Lung microvascular endothelial cell (primary cell): ENCODE data around the gene C11orf86. TPM values are rescaled to one million over a fixed set of nuclear protein-coding genes. Genes with fewer than 3 reads are reported as not detected.
A peak's percentile ranks its signal among the peaks of the same experiment; 100 is the strongest.
"Not testable (repeated sequence)": the region's sequence is repeated elsewhere in the genome, so short reads cannot be mapped to it uniquely, and the experiment has no call there.

ENCODE experiments used
- DNase-seq, 2 donors: peaks; one replicate each; pipeline versions ENCODE4 v3.0.0 to v3.0.0-alpha.2; 2010; ENCODE audit warnings: low read depth in 2 of 2
- total RNA-seq: library from RNA; depleted of rRNA; stranded (reverse); fragments of >200 nt; gene quantifications from 2 replicates; pipeline ENCODE4 v1.2.1, GENCODE V29; 2014

Gene C11orf86
- total RNA-seq, 1 donor from 2014 or later = not detected

DNA sequence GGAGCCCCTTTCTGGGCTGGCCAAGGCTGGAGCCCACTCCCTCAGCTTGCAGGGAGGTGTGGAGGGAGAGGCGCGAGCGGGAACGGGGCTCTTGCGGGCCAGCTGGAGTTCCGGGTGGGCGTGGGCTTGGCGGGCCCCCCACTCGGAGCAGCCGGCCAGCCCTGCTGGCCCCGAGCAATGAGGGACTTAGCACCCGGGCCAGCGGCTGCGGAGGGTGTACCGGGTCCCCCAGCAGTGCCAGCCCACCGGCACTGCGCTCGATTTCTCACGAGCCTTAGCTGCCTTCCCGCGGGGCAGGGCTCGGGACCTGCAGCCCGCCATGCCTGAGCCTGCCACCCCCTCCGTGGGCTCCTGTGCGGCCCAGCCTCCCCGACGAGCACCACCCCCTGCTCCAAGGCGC, 13.6 kb downstream of the C11orf86 start:
- not testable (repeated sequence) for DNase-seq

DNA sequence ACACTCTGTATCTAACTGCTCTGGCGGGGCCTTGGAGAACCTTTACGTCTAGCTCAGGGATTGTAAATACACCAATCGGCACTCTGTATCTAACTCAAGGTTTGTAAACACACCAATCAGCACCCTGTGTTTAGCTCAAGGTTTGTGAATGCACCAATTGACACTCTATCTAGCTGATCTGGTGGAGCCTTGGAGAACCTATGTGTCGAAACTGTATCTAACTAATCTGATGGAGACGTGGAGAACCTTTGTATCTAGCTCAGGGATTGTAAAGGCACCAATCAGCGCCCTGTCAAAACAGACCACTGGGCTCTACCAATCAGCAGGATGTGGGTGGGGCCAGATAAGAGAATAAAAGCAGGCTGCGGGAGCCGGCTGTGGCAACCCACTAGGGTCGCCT, 14.3 kb downstream of the C11orf86 start:
- DNase-seq = not testable (repeated sequence)

DNA sequence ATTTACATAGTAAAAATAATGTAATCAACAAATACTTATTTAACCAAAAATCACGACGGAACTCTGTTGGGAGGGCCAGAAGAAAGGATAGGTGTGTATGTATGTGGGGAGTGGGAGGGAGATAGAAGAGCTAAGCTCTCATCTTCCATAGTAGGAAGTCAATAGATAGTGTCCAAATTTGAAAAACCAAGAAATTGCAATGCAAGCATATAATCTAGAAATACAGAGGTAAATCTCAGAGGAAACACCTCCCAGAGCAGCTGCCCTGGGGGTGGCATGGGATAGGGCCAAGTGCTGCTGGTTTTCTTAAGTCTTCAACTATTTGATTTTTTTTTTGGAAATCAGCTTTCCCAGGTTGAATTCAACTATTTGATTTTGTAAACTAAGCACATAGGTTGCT, 16.9 kb downstream of the C11orf86 start:
- no peak for DNase-seq

DNA sequence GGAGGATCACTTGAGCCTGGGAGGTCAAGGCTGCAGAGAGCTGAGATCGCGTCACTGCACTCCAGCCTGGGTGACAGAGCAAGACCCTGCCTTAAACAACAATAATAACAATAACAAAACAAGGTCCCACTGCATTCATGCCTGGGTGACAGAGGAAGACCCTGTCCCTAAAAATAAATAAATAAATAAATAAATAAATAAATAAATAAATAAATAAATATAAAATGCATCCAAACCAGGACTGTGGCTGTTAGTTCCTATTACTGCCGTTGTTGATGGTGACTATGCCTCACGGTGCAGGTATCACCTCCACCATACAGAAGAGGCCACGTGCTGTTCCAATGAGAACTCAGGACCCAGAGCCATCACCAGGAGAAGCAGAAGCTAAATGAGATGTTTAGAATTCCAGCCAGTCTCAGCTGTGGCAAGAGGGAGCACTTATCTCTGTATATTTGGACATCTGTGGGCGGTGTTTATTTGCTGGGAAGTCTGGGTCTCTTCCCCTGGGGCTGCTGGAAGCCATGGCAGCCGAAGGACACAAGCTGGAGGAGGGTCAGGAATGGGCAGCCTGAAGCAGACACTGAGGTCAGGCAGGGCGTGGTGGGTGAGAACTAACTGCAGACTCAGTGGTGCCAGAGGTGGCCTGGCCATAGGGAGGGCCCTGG, 21.6 kb downstream of the C11orf86 start:
- no peak for DNase-seq

DNA sequence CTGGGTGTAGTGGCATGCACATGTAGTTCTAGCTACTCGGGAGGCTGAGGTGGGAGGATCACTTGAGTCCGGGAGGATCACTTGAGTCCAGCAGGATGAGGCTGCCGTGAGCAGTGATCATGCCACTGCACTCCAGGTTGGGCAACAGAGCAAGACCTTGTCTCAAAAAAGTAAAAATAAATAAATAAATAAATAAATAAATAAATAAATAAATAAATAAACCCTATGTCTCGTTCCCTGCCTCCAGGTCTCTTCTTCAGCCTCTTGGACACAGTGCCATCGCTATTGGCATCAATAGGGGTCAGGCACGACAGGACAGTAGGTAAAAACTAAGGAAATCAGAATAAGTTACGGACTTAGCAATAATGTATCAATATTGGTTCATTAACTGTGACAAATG, 24.5 kb downstream of the C11orf86 start:
- DNase-seq = no peak

DNA sequence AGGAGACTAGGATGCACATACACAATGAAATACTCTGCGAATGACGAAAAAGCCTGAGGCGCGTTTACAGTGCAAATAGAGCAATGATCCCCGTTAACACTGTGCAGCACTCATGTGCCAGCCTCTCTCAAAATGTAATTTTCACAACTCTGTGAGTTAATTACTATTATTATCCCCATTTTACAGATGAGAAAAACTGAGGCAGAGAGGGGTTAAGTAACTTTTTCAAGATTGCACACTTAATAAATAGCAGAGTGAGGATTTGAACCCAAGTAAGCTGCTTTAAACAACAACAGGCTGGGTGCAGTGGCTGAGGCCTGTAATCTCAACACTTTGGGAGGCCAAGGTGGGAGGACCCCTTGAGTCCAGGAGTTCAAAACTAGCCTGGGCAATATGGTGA, 26.2 kb downstream of the C11orf86 start:
- DNase-seq = no peak

DNA sequence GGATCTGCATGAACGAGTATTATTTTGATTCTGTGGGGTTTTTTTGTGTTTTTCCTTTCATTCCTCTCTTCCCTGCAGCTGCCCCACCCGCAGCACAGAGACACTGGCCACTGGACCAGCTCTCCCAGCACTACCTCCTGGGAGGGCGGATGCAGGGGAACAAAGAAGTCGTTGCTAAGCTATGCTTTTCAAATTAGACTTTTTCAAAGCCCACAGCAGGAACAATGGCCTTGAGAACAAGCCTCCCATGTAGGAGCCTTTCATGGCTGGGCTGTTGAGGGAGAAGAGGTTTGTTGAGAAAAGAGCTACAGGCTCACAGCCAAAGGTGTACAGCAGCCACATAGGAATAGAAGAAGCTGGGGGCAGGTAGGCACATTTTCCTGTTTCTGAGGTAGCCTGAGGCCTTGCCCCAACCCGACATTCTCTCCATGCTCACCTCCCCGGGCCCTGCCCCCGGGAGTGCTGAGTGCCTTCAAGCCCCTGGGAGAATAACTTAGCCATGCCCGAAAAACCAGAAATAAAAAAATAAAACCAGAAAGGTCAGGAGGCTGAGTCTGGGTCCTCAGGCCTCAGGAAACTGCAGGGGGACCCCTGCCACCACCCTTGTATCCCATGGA, 27.3 kb downstream of the C11orf86 start:
- no peak for DNase-seq

DNA sequence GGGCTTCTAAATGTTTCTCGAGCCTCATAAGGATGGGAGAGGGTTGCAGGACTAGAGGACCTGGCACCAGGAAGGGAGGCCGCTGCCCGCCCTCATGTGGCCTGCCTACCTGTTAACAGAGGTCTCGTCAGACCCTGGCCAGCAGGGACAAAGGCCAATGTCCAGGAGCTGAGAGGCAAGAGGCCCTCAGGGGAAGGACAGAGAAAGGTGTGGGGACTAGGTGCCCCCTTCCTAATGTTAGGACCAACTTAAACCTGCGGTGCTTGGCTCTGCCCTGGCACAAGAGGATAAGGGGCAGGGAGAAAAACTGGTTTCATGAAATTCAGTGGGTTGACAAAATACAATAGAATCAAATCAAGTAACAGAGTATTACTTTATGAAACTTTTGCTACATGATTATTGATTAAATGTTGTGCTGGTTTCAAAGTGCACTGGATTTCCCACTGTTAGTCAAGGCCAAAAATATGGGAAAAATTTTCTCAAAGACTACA, 27.9 kb downstream of the C11orf86 start:
- no peak for DNase-seq

DNA sequence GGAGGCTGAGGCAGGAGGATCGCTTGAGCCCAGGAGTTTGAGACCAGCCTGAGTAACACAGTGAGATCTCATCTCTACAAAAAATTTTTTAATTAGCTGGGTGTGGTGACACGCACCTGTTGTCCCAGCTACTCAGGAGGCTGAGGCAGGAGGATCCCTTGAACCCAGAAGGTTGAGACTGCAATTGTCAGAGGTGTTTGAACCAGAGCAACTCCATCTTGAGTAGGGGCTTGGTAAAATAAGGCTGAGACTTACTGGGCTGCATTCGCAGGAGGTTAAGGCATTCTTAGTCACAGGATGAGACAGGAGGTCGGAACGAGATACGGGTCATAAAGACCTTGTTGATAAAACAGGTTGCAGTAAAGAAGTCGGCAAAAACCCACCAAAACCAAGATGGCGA, 30.1 kb downstream of the C11orf86 start:
- DNase-seq = not testable (repeated sequence)

DNA sequence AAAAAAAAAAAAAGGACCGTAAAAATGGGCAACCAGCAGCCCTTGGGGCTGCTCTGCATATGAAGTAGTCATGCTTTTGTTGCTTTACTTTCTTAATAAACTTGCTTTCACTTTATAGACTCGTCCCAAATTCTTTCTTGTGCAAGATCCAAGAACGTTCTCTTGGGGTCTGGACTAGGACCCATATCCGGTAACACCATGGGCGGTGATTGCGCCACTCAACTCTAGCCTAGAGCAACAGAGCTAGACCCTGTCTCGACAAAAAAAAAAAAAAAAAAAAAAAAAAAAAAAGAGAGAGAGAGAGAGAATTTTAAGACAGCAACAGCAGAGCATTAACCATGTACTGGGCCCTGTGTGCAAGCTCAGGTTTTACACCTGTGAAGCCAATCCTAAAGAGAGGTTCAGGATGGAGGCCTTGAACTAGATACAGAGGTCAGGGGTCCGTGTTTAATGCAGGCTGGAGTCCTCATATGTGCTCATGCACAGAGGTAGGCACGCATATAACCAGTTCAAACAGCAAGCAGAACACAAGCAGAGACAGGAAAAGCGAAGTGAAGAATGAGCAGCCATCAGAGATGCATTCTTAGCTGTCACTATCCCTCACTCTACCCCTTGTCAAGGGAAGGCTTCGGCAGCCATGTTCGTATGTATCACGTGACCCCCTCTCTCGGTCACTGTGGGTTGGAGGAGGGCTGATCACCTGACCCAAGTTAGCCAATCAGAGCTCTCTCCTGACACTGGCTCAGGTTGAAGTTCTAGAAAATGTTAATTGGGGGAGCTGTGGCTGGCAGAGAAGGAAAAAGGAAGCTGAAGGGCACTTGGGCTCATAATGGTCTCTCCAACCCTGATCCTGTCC, 31.2 kb downstream of the C11orf86 start:
- DNase-seq = peak; percentile 12 to 15

DNA sequence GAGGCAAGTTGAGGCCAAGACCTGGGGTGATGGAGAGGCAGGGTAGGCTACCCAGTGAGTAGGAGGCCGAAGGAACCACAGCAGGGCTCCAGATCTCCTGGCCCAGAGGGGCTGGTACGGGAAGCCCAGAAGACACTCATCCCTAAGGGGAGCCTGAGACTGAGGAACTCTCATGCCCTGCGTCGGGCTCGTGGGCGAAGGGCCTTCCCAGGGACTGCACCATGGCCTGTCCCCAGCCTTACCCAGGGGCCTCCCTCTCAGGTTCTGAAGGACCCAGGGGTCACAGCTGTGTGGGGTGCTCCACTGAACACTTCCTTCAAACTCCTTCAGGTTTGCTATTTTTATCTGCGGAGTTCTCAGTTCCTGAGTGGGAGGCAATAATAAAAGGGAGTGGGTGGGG, 32.0 kb downstream of the C11orf86 start:
- no peak for DNase-seq

DNA sequence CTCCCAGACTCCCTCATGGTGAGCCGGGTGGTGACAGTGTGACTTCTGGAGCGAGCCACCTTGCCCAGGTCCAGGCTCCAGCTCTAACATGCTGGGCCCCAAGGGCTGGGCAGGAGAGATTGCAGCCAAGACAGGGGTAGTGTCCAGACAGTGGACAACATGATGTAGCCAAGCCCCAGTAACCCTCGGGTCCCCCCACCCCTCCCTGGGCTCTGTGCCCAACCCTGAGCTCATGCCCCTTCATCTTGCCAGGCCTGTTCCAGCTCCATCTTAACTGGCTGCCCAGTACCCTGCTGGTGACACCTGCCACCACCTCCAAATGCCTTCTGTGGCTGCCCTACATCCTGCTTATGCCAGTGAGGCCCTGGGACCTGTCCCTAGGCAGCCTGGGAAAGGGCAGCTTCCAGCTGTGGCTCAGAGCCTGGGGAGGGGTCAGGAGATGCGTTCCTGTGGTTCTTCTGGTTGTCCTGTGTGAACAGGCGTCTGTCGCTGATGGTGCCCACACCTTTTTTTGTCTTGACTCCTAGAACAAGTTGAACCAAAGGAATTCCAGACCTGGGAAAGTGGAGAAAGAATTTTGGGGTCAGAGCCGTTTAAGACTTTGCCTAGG, 35.3 kb downstream of the C11orf86 start:
- no peak for DNase-seq

DNA sequence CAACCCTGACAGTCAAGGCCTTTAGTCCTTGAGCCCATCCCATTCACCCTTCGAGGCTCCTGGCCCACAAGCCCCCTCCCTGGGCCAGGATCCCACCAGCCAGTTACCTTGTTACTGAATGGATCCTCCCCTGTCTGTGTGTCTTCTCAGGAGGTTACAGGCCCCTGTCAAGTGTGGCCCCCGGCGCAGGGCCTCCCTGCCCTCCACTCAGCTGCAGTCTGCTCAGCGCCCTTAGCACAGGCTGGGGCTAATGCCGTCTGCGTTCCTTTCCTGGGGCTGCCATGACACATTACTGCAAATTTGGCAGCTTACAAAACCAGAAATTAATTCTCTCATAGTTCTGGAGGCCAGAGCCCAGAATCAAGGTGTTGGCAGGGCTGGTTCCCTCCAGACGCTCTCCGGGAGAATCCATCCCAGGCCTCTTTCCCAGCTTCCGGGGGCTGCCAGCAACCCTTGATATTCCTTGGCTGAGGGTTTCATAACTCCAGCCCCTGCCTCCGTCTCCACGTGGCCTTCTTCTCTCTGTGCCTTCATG, 38.5 kb downstream of the C11orf86 start:
- DNase-seq = no peak

DNA sequence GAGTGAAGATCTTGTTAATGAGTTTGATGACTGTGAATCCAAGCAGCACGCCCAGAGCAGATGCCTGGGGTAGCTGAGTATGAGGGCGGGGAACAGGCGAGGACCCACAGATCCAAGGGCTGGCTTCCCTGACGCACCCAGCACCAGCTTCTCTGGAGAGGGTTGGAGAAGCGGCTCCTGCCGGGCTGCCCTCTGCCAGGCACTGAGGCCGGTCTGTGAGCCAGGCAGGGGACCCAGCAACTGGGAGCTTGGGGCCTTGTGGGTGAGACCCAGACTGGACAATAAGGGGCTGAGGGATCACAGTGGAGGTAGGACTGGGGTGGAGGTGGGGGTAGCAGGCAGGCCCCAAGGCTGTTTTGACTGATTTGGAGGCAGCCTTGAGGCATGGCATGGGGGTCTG, 39.2 kb downstream of the C11orf86 start:
- no peak for DNase-seq

DNA sequence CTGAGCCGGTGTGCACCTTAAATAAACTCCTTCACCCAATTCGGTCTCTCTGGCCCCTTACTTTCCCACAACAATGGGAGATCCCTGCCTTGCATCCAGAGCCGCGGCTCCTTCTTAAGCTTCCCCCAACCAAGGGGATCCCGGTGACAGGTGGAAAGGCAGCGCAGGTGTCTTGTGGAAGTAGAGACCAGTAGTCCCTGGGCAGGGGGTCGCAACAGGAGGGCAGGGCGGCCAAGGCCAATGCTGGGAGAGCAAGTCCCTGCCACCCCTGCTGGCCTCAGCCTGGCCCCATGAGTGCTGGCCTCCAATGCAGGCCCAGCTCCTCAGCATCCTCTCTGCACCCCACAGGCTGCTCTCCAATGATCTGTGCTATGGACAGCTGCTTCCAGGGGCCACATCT, 39.9 kb downstream of the C11orf86 start:
- DNase-seq = no peak

DNA sequence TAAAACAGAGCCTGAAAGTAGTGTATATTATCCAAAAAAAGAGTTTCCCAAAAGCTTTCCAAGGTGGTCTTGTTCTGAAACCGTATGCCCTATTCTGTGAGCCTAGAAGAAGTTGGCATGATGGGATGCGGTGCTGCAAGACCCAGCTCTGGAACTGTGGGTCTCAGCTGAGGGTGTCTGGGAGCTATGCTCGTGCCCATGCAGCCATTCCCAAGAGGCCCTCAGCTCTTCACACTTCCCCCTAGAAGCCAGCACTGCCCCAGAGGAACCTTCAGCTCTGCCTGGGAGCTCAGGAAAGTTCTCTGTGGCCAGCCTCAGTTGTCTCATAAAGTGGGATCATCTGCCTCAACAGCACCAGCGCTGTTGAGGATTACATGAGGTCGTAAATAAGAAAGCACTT, 41.4 kb downstream of the C11orf86 start:
- no peak for DNase-seq

DNA sequence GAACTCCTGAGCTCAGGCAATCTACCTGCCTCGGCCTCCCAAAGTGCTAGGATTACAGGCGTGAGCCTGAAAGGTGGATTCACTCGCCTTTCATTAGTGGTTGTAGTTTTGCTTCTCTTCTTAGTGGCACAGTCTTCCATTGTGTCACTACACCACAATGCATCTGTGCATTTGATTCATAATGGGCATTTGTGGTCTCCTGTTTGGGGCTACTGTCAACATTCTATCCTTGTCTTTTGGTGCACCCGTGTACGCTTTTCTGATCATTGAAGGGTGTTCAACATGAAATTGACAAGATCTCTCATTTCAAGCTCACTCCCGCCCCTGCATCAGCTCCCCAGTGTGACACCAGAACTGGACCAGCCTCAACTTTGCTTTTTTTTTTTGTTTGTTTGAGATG, 45.8 kb downstream of the C11orf86 start:
- no peak for DNase-seq

DNA sequence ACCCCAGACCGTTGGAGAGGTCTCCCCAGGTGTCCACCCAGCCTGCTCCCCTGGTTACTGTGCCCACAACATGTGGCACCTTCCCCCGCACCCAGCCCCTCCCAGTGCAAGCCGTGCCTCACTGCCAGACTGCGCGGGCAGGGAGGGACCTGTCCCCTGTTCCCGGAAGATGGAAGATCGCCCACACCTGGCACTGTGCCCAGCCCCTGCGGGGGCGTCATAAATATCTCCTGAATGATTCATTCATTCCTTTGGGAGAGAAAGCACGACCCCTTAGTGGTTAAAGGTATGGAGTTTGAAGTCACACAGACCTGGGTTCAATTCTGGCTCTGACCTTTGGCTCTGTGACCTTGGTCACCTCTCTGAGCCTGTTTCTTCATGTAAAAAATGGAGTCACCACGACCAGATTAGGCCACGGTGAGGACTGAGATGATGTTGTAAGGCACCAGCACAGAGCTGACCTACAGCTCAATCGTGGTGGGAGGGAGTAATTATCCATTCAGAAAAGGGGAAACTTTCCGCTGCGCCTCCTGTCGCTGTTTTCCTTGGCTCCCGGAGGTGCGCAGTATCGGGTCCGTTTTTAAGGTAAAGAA, 47.3 kb downstream of the C11orf86 start:
- DNase-seq = peak in 1 of 2 donors; percentile 72

DNA sequence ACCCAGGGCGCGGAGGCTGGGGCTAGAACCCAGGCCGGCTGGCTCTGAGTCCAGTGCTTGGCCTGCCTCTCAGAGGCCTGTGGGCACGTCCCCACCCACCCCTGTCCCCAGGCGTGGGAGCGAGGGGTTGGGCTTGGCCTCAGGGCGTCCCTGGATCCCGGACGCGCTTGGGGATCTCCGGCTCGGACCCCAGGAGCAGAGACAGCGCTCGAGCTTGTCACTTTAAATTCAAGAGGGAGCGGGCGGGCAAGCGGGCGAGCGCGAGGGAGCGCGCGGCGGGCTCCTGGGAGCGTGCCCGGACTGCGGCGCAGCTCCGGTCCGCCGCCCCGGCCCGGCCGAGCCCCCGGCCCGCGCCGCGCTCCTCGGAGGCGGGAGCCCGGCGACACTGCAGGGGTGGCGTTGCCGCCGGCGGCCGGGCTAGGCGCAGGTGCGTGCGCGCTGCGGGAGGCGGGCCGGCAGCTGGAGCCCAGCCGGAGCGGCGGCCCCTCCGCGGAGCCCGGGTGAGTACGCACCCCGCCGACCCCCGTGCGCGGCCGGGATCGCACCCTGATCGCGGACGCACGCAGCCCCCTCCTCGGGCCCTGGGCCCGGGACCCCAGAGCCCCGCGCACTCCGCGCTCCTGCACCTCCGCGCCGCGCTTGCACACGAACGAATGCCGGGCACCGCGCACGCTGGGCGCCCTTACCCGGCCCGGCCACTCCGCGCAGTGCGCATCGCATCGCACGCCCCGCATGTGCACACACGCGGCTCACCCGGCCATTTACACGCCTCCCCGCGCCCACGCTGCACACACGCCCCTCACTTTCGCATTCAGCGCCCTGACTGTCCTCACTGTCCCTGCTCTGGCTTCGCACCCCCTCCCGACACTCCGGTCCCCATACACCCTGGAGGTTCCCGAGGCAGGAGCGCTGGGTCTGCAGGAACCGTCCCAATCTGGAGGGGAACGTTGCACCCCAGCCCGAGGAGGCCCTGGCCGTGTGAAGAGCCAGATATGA, 48.2 kb downstream of the C11orf86 start, which contains the start of gene SYT12:
Gene SYT12 (plus strand): TSS at position 174 of the 996 bp plus-strand sequence. CDS start 7,011 bp downstream, outside the sequence.
- DNase-seq = peak in 1 of 2 donors; percentile 43

DNA sequence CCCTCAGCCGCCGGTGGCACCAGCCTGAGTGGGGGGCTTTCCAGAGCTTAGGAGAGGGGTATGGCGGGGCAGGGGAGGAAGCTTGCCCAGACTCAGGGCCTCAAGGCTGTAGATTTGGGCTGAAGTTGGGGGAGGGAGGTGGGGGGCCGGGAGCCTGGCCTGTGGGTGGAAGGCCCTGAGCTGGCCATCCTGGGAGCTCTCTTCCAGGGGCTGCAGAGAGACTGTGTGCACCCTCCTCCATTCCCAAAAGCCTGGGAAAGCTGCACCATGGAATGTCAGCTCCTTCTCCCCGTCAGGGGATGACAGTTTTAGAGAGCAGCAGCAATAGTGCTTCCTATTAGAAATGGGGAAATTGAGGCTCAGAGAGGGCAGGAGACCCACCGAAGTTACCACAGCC, 48.9 kb downstream of the C11orf86 start:
- no peak for DNase-seq
